ENCODE results near the gene ABR.

Gene ABR

DNA sequence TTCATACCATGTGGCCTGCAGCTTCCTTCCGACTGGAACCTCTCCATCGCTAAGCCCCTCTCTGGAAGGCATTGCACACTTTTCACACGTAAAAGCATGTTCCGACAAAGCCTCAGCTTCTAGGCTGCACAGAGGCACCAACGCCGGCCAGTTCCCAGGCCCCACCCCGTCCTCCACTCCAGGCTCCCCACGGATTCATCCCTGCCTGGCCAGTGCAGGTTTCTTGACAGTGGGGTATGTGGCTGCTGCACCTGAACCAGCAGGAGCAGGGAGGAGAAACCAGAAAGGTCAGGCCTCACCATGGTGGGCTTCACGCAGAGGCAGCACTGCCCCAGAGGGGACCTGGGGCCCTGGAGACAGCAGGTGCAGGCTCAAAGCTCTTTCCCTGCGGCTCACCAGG lies 168.6 kb downstream of the ABR start:
- no peak for ATAC-seq
- H3K27ac Mint-ChIP-seq: no peak overlapping the region
- no peaks in the 10 kb centered on the region for H3K36me3 Mint-ChIP-seq
- H3K4me3 Mint-ChIP-seq: no peak overlapping the region
- no peaks in the 10 kb centered on the region for H3K27me3 Mint-ChIP-seq
- H3K9me3 Mint-ChIP-seq: no peaks in the 10 kb centered on the region
- no peaks in the 10 kb centered on the region for H3K4me1 Mint-ChIP-seq

DNA sequence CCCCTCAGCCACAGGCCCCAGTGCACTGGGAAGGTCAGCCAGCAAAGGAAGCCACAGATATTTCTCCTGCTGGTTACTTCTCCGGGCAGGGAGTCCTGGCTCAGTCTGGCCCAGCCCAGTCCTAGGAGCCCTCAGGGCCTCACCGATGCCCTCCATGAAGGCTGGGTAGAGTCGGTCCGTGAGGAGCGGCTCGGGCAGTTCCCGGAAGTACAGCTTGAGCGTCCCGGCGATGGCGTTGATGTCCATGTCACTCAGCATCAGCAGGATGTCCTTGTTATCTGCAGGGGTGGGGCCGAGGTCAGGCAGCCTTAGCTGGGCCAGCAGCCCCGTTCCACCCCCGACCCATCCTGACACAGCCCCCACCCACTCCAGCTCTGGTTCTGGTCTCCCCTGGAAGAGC lies 169.2 kb downstream of the ABR start:
- peaks cover 5% of the 10 kb centered on the region for H3K36me3 Mint-ChIP-seq
- H3K9me3 Mint-ChIP-seq: no peaks in the 10 kb centered on the region
- H3K27me3 Mint-ChIP-seq: no peaks in the 10 kb centered on the region
- ATAC-seq: no peak
- no peaks in the 10 kb centered on the region for H3K4me1 Mint-ChIP-seq
- no peak overlapping the region for H3K27ac Mint-ChIP-seq
- H3K4me3 Mint-ChIP-seq: no peak overlapping the region

DNA sequence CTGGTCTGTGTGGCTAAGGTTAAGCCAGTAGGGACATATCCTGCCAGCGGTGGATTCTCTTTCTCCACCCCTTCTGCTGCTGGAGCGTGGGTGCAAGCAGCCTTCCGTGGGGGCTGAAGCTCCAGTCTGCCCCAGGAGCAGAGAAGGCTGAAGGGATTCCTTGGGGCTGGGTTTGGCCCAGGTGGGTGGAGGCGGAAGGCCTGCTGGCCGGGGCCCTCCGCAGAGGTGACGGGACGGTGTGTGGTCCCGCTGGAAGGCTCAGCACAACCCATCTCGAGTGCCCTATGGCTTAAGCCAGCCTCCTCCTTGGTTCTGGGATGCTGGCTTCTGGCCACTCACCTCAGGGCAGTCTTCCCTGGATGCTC lies 169.7 kb downstream of the ABR start:
- Mint-ChIP-seq H3K27me3 (no peaks in the 10 kb centered on the region), H3K27ac (no peak overlapping the region), H3K36me3 (peaks cover 10% of the 10 kb centered on the region), H3K9me3 (no peaks in the 10 kb centered on the region), H3K4me3 (no peak overlapping the region), H3K4me1 (no peaks in the 10 kb centered on the region)
- ATAC-seq: no peak

DNA sequence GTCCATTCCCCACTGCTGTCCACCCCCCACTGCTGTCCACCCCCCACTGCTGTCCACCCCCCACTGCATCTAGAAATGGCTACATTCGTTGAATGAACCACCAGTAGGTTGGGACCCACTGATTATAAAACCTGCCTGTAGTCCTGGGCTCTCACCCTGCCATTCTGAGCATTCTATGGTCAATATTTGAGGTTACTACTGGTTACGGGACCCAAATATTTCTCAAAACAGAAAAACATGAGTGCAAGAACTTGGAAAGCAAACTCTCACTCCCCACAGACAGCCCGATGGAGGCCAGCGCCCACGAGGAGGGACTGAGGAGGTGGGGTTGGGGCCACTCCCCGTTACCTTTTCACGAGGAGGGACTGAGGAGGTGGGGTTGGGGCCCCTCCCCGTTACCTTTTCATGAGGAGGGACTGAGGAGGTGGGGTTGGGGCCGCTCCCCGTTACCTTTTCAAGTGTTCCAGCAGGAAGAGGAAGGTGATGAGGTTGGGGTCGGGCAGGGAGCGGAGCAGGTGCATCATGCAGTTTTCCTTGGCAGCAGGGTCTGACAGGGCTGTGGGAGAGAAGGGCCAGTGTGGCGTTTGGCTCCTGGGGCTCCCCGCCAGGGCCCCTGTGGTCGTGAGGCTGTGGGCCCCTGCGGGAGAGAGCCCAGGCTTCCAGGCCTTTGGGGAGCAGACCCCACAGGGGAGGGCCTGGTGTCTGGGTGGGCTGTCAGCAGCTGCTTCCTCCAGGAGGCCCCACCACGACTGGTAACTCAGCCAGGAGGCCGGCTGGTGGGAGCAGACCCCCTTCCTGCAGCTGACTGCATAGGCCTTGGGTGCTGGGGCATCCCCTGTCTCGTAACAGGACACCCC lies 170.3 kb downstream of the ABR start:
- peak; percentile 4 for ATAC-seq
- Mint-ChIP-seq H3K4me3 (no peak overlapping the region), H3K27ac (no peak overlapping the region), H3K36me3 (peaks cover 15% of the 10 kb centered on the region), H3K9me3 (no peaks in the 10 kb centered on the region), H3K27me3 (no peaks in the 10 kb centered on the region), H3K4me1 (no peaks in the 10 kb centered on the region)

DNA sequence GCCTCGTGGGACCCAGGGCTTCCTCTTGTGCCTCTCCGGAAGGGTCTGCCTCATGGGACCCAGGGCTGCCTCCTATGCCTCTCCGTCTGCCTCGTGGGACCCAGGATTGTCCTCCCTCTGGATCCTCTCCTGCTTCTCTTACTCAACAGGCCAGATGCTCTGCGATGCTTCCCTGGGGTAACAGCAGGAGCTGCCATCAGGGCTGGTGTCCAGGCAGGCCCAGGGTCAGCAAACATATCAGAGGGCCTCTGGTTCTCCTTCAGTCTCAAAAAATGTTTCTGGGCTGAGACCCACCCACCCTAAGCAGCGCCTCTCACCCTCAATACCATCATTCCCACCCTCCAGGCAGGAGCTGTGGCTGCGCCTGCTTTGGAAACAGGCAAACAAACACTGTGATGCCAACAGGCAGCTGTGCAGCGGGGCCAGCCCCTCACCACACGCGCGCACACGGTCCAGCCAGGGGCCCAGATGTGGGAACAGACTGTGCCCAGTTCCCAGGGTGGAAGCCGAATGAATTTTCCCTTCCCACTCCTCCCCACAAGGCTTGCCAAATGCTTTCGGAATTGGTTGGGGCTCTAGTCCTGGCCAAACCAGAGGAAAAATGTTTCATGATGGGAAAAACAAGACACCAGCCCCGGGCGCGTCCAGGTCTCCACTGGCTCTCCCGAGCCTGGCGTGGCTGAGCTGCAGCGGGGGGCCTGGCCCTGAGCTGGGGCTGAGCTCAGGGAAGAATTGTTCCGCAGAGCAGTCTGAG lies 171.6 kb downstream of the ABR start:
- Mint-ChIP-seq H3K27ac (no peak overlapping the region), H3K4me1 (no peaks in the 10 kb centered on the region), H3K27me3 (no peaks in the 10 kb centered on the region), H3K4me3 (no peak overlapping the region), H3K9me3 (no peaks in the 10 kb centered on the region), H3K36me3 (peaks cover 16% of the 10 kb centered on the region)
- no peak for ATAC-seq

DNA sequence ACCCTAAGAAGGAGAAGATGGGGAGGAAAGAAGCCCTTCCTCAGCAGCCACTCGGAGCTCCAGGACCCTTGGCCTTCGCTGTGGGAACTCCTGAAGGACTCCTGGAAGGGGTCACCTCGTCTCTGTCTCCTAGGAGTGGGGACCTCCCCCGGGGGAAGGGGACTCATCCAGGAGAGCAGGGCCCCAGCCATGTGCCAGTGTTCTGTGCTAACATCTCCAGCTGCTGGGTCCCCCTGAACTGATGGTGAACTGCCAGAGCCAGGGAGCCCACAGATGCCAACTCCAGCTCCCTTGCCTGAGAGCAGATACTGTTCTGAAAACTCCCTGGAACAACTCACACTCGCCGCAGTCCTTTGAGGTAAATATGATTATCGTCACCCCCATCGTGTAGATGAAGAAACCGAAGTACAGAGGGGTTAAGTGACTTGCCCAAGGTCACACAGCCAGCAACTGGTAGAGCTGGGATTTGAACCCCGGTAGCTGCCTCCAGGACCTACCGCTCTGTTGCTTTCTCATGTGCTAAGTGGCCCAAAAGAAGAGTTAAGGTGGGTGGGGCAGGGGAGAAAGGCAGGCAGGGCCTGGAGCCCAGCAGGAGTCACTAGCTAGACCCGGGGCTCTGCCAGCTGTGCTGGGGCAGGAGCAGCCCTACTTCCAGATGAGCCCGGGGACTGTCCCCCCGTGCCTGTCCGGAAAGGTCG lies 172.3 kb downstream of the ABR start:
- H3K27ac Mint-ChIP-seq: no peak overlapping the region
- no peaks in the 10 kb centered on the region for H3K4me1 Mint-ChIP-seq
- no peak for ATAC-seq
- peaks cover 24% of the 10 kb centered on the region for H3K36me3 Mint-ChIP-seq
- no peaks in the 10 kb centered on the region for H3K27me3 Mint-ChIP-seq
- H3K9me3 Mint-ChIP-seq: no peaks in the 10 kb centered on the region
- no peak overlapping the region for H3K4me3 Mint-ChIP-seq

DNA sequence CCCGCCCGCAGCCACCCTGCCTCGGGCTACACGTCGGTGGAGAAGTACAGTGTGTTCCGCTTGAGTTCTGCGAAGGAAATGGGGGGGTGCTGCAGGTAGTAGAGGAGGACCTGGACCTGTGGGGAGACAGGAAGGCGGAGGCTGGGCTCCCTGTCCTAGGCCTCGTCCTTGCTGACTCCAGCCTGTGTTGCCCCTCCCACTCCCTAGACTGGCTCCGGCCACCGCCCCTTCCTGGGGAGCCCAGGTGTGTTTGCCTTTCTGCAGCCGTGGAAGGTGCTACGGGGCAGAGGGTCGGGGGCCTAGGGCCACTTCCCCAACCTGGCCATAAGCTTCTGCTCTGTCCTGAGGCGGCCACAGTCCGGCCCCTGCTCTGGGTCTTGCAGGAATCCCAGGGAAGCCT lies 173.7 kb downstream of the ABR start:
- Mint-ChIP-seq H3K9me3 (no peaks in the 10 kb centered on the region), H3K4me1 (no peaks in the 10 kb centered on the region), H3K4me3 (no peak overlapping the region), H3K27ac (no peak overlapping the region), H3K36me3 (peaks cover 32% of the 10 kb centered on the region), H3K27me3 (no peaks in the 10 kb centered on the region)
- ATAC-seq: peak; percentile 17

DNA sequence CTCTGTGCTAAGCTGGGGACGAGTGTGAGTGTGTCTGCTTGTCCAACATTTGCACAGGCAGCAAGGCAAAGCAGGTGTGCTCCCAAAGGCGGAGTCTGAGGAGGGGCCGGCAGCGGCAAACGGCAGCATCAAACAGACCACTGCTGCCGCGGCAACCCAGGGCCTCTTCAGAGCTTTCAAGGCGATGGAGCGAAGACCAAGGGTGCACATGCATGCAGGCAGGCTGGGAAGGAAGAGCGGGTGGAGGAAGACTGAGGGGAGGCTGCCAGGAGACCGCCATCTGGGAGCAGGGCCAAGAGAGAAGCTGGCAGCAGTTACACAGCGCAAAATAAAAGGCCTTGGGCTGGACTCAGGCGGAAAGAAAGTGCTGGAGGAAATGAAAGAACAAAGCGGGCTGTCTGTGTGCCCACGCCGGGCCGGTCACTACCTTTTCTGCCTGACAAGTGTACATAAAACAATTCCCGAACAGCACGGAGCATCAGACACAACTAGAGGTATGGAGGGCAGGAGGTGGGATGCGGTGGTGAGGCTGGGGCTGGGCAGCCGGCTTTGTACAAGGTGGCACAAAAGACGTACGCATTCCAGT lies 174.3 kb downstream of the ABR start:
- no peaks in the 10 kb centered on the region for H3K4me1 Mint-ChIP-seq
- ATAC-seq: no peak
- H3K27ac Mint-ChIP-seq: peak overlapping the region; percentile 21
- no peak overlapping the region for H3K4me3 Mint-ChIP-seq
- peaks cover 38% of the 10 kb centered on the region for H3K36me3 Mint-ChIP-seq
- H3K9me3 Mint-ChIP-seq: no peaks in the 10 kb centered on the region
- H3K27me3 Mint-ChIP-seq: no peaks in the 10 kb centered on the region

DNA sequence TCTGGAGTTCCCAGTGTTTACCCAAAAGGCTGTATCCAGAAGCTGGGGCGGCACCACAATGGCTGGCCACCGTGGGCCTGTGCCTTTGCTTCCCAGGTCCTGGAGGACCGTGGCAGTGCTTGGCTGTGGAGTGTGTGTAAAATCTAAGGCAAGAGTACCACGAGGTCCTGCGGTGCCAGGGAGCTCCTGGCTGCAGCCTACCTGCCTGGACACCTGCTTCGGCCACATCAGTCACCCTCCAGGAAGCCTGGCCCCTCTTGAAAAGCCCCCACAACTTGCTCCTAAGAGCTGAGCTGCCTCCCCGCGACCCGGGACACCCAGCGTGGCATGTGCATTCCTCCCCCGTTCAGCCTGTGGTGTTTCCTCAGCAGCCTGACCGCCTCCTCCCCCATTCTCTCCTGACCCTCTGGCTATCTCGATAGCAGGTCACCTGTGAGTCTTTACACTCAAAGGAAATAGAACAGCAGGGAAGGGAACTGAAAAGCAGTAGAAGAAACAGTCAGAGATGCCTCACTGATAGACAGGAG lies 174.9 kb downstream of the ABR start:
- H3K27ac Mint-ChIP-seq: peak overlapping the region; percentile 21
- no peaks in the 10 kb centered on the region for H3K27me3 Mint-ChIP-seq
- peaks cover 41% of the 10 kb centered on the region for H3K36me3 Mint-ChIP-seq
- no peaks in the 10 kb centered on the region for H3K4me1 Mint-ChIP-seq
- no peak for ATAC-seq
- no peaks in the 10 kb centered on the region for H3K9me3 Mint-ChIP-seq
- no peak overlapping the region for H3K4me3 Mint-ChIP-seq

DNA sequence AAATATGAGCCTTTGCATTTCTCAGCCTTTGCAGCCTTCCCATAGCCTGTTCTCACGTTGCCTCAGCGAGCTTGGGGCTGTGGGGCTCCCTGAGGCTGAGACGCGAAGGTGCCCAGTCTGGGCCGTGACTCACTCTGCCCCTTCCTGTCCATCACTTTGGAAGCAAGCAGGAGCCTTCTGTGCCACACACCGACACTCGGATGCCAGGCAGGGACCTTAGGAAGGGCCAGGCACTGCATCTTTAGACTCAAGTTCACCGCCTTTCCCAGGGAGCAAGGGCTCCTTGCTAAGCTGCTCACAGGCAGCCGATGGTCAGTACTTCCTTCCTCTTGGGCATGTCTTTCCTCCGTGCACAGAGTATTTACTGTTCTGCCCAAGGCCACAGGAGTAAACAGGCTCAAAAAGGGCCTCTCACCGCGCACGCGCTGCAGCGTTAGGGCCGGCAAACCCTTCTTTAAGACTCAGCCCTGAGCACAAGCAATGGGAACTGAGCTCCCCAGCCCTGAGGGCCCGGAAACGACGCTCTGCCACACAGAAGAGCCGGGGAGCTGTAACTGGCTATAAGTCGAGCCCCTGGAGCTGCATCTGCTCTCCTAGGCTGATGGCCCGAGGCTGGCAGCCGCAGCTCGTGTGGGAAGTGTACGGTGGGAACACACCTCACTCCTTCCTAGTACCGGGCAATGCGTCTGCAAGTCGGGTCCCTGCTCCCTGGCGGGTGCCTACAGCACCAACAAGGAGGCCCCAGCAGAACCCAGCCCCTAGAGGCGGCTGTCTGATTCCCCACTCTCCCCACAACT lies 175.6 kb downstream of the ABR start:
- Mint-ChIP-seq H3K4me1 (peaks cover 4% of the 10 kb centered on the region), H3K9me3 (no peaks in the 10 kb centered on the region), H3K4me3 (no peak overlapping the region), H3K27me3 (no peaks in the 10 kb centered on the region), H3K27ac (no peak overlapping the region), H3K36me3 (peaks cover 41% of the 10 kb centered on the region)
- ATAC-seq: no peak

DNA sequence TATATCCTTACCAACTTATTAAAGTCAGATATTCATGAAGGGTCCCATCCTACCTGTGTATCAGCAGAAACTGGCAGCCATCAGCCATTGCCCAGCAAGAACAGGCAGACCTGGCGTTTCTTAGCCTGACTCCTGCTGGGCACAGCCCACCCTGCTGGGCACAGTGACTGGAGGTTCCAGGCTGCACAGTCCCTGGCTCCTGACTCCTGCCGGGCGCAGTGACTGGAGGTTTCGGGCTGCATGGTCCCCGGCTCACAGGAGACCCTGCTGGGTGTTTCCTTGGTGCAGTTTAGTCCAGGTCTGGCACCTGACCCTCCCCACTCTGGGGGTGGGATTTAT lies 176.2 kb downstream of the ABR start:
- no peaks in the 10 kb centered on the region for H3K27me3 Mint-ChIP-seq
- H3K36me3 Mint-ChIP-seq: peaks cover 41% of the 10 kb centered on the region
- H3K4me3 Mint-ChIP-seq: no peak overlapping the region
- no peaks in the 10 kb centered on the region for H3K9me3 Mint-ChIP-seq
- no peak overlapping the region for H3K27ac Mint-ChIP-seq
- peaks cover 9% of the 10 kb centered on the region for H3K4me1 Mint-ChIP-seq
- ATAC-seq: no peak

DNA sequence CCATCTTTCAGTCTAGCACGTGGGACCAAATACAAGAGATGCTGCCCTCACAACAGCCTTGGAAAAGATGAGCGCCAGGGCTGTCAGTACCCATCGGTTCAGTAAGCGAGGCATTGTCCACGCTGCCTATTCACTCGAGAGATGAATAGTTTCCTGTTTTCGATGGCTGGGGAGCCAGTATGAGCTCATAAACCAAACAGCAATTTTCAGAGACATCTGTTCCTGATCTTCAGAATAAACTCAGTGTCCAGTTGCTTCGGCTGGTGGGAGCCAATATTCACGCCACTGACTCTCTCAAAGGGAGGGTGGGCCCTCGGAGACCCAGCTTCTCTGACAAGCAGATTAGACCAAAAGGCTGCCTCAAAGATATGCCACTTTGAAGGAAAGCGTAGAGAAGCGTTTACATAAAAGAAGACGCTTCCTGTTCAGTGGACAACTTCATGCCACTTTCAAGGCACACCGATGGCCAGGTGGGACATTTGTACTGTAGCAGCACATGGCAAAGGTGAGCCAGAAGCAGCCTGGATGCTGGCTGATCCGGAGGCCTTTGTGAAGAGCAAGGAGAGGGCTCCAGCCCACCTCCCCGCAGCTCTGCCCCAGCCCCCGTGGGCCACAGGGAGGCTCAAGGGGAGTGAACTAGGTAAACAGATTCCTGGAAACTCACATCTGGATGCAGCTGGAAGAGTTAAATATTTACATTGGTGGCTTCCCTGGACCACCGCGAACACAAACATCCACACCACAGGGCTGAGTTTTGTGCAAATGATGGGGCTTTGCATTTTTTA lies 176.8 kb downstream of the ABR start:
- Mint-ChIP-seq H3K36me3 (peaks cover 41% of the 10 kb centered on the region), H3K4me1 (peaks cover 16% of the 10 kb centered on the region), H3K27ac (no peak overlapping the region), H3K9me3 (no peaks in the 10 kb centered on the region), H3K4me3 (no peak overlapping the region), H3K27me3 (no peaks in the 10 kb centered on the region)
- no peak for ATAC-seq

DNA sequence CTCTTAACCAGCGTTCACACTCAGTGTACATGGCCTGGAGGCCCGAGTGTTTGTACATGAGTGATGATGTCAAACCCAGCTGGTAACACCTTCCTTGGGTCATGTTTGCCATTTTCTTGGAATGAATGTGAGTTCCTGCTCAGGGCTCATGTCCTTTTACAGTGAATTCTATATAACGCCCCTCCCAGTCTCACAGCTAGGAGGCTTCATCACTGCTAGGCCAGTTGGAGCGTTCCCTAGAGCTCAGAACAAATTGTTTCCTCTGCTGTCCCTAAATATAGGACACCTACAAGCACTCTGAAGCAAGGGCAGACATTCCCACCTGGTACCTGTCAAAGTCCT lies 177.4 kb downstream of the ABR start:
- ATAC-seq: no peak
- H3K9me3 Mint-ChIP-seq: no peaks in the 10 kb centered on the region
- no peak overlapping the region for H3K4me3 Mint-ChIP-seq
- H3K27me3 Mint-ChIP-seq: no peaks in the 10 kb centered on the region
- peaks cover 22% of the 10 kb centered on the region for H3K4me1 Mint-ChIP-seq
- no peak overlapping the region for H3K27ac Mint-ChIP-seq
- peaks cover 41% of the 10 kb centered on the region for H3K36me3 Mint-ChIP-seq

Measured in stimulated activated memory B cell treated with anti-CD40 and anti-IgM and Interleukin-4, amounts not matched to agents 10 μg/mL and 1 μg/mL and 100 μg/mL, for 72 hours (primary cell).